Left ventricle myocardium inferior (tissue), 1 donor: ENCODE measurements around the gene TIMP3. TPM values are rescaled to one million over a fixed set of nuclear protein-coding genes. Genes with fewer than 3 reads are reported as not detected.

ENCODE experiments used
- DNase-seq: peaks from one replicate; pipeline ENCODE4 v3.0.0-alpha.2; 2020
- H3K27ac ChIP-seq: fragments of 200-600 bp; replicated peaks from 2 replicates; pipeline ENCODE4 v1.8.0; 2021
- H3K27me3 ChIP-seq: fragments of 200-600 bp; 2 replicates; pipeline ENCODE4 v1.8.0; 2021; ENCODE audit warnings: low read depth
- H3K36me3 ChIP-seq: fragments of 200-600 bp; 2 replicates; pipeline ENCODE4 v1.8.0; 2021
- H3K4me1 ChIP-seq: fragments of 200-600 bp; 2 replicates; pipeline ENCODE4 v1.8.0; 2021
- H3K4me3 ChIP-seq: fragments of 200-600 bp; 2 replicates; pipeline ENCODE4 v1.8.0; 2021; ENCODE audit warnings: mild to moderate bottlenecking, moderate library complexity
- H3K9me3 ChIP-seq: fragments of 200-600 bp; replicated peaks from 2 replicates; pipeline ENCODE4 v1.8.0; 2021
- CTCF ChIP-seq: fragments of 200-600 bp; IDR thresholded peaks from 2 replicates; pipeline ENCODE4 v1.8.0; 2021; ENCODE audit warnings: antibody characterized with exemption, mild to moderate bottlenecking, borderline replicate concordance
- intact Hi-C: fragments of 100-400 bp; cut with micrococcal nuclease; formaldehyde crosslinking; loops from one replicate; pipeline ENCODE4 v1.11.0; 2022
- total RNA-seq: library from RNA; stranded (reverse); fragmentation: NEBNext Ultra II Directional; extraction: Animal tissue kit (Norgen Biotek cat#: 25700); gene quantifications from one replicate; pipeline ENCODE4 v1.2.1, GENCODE V29; 2021
- donor health status: DM: no; HTN: yes; CAD: no; lungs with severe emphysema.

TIMP3 gene
- total RNA-seq, 1 donor from 2014 or later = 250 TPM

DNA sequence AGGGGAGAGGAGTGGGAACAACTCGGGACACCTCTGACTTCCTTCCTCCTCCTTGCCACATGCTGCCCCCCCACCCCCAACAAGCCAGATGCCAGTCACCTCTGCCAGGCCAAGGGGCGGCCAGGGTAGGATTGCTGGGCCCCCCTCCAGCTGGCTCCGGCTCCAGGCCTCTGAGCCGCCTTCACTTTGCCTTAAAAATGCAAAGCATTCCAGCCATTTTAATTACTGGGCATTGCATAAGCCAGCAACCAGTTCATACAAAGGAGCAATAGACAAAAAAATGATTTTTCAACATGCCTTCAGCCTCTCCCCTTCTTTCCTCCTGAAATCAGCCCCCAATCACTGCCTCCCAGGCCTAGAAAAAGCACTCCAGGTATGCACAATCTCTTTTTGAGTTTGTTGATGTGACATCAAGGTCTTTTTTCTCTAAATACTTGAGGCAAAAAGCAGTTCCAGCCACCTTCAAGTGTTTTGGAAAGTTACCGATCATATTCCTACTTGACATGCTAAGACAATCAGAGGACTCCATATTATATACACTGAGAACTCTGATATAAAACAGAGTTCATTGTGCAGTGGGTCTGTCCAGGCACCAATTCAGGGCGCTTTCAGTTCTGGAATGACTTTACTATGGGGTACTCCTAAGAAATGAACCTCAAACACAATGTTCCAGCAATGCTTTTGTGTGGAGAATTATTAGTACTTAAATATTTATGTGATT, 12.4 kb upstream of the TIMP3 start:
- Histone ChIP-seq H3K9me3 (no peaks in the 10 kb centered on the region), H3K4me3 (no peak overlapping the region), H3K27ac (no peak overlapping the region), H3K4me1 (peaks cover 12% of the 10 kb centered on the region), H3K36me3 (no peaks in the 10 kb centered on the region), H3K27me3 (no peaks in the 10 kb centered on the region)
- no peak for TF ChIP-seq CTCF
- DNase-seq = no peak
- intact Hi-C loops = no loop called here

GRCh38 chr22:32789797-32790620, 11.5 kb upstream of the TIMP3 start:
- peaks cover 12% of the 10 kb centered on the region for H3K4me1 ChIP-seq
- H3K27me3 ChIP-seq = no peaks in the 10 kb centered on the region
- no peak for DNase-seq
- H3K36me3 ChIP-seq = no peaks in the 10 kb centered on the region
- no peak for TF ChIP-seq CTCF
- H3K27ac ChIP-seq = no peak overlapping the region
- intact Hi-C loops = no loop called here
- no peaks in the 10 kb centered on the region for H3K9me3 ChIP-seq
- no peak overlapping the region for H3K4me3 ChIP-seq

DNA sequence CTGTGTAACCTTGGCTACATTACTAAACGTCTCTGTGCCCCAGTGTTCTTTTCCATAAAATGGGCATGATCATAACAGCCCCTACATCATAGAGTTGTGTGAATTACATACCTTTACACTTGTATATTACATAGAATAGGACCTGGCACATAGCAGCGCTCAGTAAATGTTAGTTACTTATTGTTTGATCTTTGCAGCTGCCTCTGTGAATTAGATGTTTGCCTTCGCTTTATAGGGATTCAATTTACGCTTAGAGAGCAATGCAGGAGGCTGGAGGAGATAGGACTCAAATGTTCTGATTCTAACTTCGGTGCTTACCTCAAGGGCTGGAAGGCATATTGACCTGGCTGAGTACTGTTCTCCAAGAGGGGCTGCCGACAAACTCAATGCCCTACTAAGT, 10.4 kb upstream of the TIMP3 start:
- intact Hi-C loops = no loop called here
- no peak for TF ChIP-seq CTCF
- no peaks in the 10 kb centered on the region for H3K36me3 ChIP-seq
- H3K27ac ChIP-seq = no peak overlapping the region
- H3K4me3 ChIP-seq = no peak overlapping the region
- DNase-seq = no peak
- H3K9me3 ChIP-seq = no peaks in the 10 kb centered on the region
- H3K27me3 ChIP-seq = no peaks in the 10 kb centered on the region
- peaks cover 13% of the 10 kb centered on the region for H3K4me1 ChIP-seq

GRCh38 chr22:32791485-32791884, 10.0 kb upstream of the TIMP3 start:
- TF ChIP-seq CTCF = no peak
- intact Hi-C loops = no loop called here

GRCh38 chr22:32793589-32793988, 7.9 kb upstream of the TIMP3 start:
- Histone ChIP-seq H3K27ac (no peak overlapping the region), H3K27me3 (no peaks in the 10 kb centered on the region), H3K4me3 (no peak overlapping the region), H3K4me1 (peaks cover 27% of the 10 kb centered on the region), H3K9me3 (no peaks in the 10 kb centered on the region), H3K36me3 (no peaks in the 10 kb centered on the region)
- DNase-seq = no peak
- no peak for TF ChIP-seq CTCF
- intact Hi-C loops = no loop called here

More at GRCh38 chr22:32791485-32791884, 10.0 kb upstream of the TIMP3 start:
- Histone ChIP-seq H3K36me3 (no peaks in the 10 kb centered on the region), H3K9me3 (no peaks in the 10 kb centered on the region), H3K27me3 (no peaks in the 10 kb centered on the region), H3K4me1 (peaks cover 15% of the 10 kb centered on the region), H3K4me3 (no peak overlapping the region), H3K27ac (no peak overlapping the region)
- no peak for DNase-seq
